Measurements from ENCODE around the gene PTPRB. TPM values are rescaled to one million over a fixed set of nuclear protein-coding genes. Genes with fewer than 3 reads are reported as not detected.

The PTPRB gene
- total and polyA plus RNA-seq, 7 experiments from 2014 or later = 0.16 to 0.24 TPM; not detected in 5

DNA sequence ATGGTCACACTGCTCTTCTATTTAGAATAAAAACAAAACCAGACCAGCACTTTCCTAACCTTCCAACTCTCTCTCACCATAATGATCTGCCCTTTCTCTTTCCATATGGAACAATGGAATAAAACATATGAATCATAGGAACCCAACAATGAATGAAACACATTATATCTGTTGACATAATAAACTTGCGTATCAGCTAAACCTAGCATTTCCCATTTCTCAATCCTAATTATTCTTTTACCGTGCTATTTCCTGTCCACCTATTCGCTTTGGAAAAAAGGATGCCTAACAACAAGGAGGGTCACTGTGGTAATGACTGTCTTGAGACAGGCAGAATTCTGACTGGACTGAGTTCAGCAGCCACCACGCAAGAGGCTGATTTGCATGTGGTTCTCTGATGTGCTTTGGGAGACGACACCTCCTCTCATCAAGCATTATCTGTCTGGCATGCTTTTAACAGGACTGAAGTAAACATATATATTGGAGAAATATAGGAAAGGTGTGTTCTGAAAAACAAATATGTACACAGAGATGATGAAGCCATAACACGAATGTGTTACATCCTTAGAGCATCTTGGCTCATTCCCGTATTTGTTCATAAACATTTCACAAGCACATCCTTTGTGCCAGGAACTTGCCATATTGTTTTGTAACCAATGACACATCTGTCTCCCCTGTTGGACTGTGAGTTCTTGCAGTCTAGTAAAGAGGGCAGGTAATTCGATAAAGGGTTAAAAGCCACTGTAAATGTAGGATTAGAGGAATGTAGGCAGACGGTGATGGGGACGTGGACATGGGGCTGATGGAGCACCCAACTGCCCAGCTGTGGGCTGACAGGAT is 87.7 kb downstream of the PTPRB start:
- no peaks in the 10 kb centered on the region for H3K4me1 ChIP-seq (ENCODE audit: control insufficient read depth in 2 of 2, insufficient read depth in 2 of 2, low read length in 2 of 2)
- Mint-ChIP-seq H3K27me3 (peaks cover 2 to 36% (median 22%) of the 10 kb centered on the region in 5 donors), H3K27ac (no peak overlapping the region), H3K36me3 (no peaks in the 10 kb centered on the region), H3K4me1 (no peaks in the 10 kb centered on the region), H3K4me3 (no peak overlapping the region), H3K9me3 (peaks cover 0 to 1% (median 0%) of the 10 kb centered on the region in 11 donors)
- no peak overlapping the region for H3K27ac ChIP-seq (ENCODE audit: low read depth, low read length)
- H3K36me3 ChIP-seq (ENCODE audit: control insufficient read depth in 2 of 3, insufficient read depth in 3 of 3, low read length in 3 of 3) = no peaks in the 10 kb centered on the region
- no peak for ATAC-seq
- H3K4me3 ChIP-seq (ENCODE audit: low read length) = no peak overlapping the region
- DNase-seq = no peak
- H3K27me3 ChIP-seq (ENCODE audit: control insufficient read depth in 2 of 2, insufficient read depth in 2 of 2, low read length in 2 of 2) = no peaks in the 10 kb centered on the region
- intact Hi-C loops (cut with micrococcal nuclease) = no loop called here
- H3K9me3 ChIP-seq (ENCODE audit: control insufficient read depth in 2 of 3, low read length in 3 of 3) = no peaks in the 10 kb centered on the region
- CTCF ChIA-PET = no interaction called here
- POLR2A ChIA-PET = no interaction called here

DNA sequence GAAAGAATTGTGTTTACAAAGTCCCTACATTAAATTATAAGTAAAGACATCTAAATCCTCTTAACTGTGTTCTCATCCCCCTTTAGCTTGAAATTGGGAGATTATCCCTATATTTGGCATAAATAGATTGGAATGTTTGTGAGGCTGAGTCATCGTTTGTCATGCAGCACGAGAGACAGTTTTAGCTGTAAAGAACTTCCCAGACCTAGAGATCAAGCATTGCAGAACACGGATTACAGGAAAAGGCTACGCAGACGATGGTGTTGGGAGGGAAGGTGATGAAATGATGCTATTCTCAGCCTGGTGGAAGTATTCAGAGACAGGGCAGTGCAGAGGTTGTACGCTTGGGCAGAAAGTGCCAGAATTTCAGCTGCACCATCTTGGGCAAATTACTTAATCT is 93.8 kb downstream of the PTPRB start:
- no peak for ATAC-seq
- H3K27ac Mint-ChIP-seq = no peak overlapping the region
- no peaks in the 10 kb centered on the region for H3K4me1 Mint-ChIP-seq
- H3K27me3 Mint-ChIP-seq = peaks cover 2 to 23% (median 11%) of the 10 kb centered on the region in 5 donors
- no peak overlapping the region for H3K4me3 Mint-ChIP-seq
- Histone ChIP-seq H3K4me3 (ENCODE audit: low read length) (no peak overlapping the region), H3K4me1 (ENCODE audit: control insufficient read depth in 2 of 2, insufficient read depth in 2 of 2, low read length in 2 of 2) (no peaks in the 10 kb centered on the region), H3K9me3 (ENCODE audit: control insufficient read depth in 2 of 3, low read length in 3 of 3) (no peaks in the 10 kb centered on the region), H3K36me3 (ENCODE audit: control insufficient read depth in 2 of 3, insufficient read depth in 3 of 3, low read length in 3 of 3) (no peaks in the 10 kb centered on the region), H3K27ac (ENCODE audit: low read depth, low read length) (no peak overlapping the region), H3K27me3 (ENCODE audit: control insufficient read depth in 2 of 2, insufficient read depth in 2 of 2, low read length in 2 of 2) (no peaks in the 10 kb centered on the region)
- no peaks in the 10 kb centered on the region for H3K36me3 Mint-ChIP-seq
- intact Hi-C loops (cut with micrococcal nuclease) = no loop called here
- no peak for DNase-seq
- POLR2A ChIA-PET = no interaction called here
- CTCF ChIA-PET = no interaction called here
- H3K9me3 Mint-ChIP-seq = no peaks in the 10 kb centered on the region

DNA sequence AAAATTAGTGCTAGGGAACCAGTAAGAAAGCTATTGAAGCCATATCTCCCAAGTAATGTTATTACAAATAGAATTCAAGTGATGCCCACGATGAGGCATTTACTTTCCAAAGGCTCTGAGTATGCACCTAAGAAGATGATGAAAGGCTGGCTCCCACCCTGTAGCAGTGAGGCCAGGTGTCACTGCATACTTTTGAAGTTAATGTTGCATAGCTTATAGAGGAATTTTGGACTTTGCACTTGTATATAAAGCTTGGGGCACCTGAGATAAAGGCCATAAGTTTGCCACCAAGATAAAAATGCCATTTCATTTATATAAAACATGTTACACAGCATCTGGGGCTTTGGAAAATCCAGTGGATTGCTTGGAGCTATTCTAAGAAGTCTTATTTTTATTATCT is 96.2 kb downstream of the PTPRB start:
- Histone ChIP-seq H3K4me3 (ENCODE audit: low read length) (no peak overlapping the region), H3K27me3 (ENCODE audit: control insufficient read depth in 2 of 2, insufficient read depth in 2 of 2, low read length in 2 of 2) (no peaks in the 10 kb centered on the region), H3K4me1 (ENCODE audit: control insufficient read depth in 2 of 2, insufficient read depth in 2 of 2, low read length in 2 of 2) (no peaks in the 10 kb centered on the region), H3K36me3 (ENCODE audit: control insufficient read depth in 2 of 3, insufficient read depth in 3 of 3, low read length in 3 of 3) (no peaks in the 10 kb centered on the region), H3K27ac (ENCODE audit: low read depth, low read length) (no peak overlapping the region), H3K9me3 (ENCODE audit: control insufficient read depth in 2 of 3, low read length in 3 of 3) (no peaks in the 10 kb centered on the region)
- Mint-ChIP-seq H3K4me3 (no peak overlapping the region), H3K9me3 (peaks cover 0 to 5% (median 0%) of the 10 kb centered on the region in 11 donors), H3K4me1 (peaks cover 0 to 2% (median 0%) of the 10 kb centered on the region in 7 donors), H3K27me3 (peaks cover 2 to 15% (median 11%) of the 10 kb centered on the region in 5 donors), H3K36me3 (no peaks in the 10 kb centered on the region), H3K27ac (no peak overlapping the region)
- DNase-seq (no peak), ATAC-seq (no peak)
- POLR2A ChIA-PET = no interaction called here
- intact Hi-C loops (cut with micrococcal nuclease) = no loop called here
- CTCF ChIA-PET = no interaction called here

DNA sequence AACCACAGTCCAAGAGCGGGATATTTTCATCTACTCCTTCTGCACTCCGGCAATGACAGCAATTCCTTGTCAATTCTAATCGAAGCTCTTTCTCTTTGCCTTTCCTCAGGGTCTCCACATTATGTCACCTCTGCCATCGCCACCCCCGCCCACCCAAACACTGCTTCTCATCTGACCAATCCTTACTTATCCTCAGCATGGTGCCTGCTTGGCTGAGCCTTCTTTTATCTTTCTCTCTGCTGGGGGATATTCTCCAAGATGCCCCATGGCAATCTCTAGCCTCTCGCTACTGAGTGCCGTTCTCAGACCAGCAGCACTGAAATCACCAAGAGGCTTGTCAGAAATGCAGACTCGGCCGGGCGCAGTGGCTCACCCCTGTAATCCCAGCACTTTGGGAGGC is 100.6 kb downstream of the PTPRB start:
- intact Hi-C loops (cut with micrococcal nuclease) = no loop called here
- ATAC-seq (no peak), DNase-seq (no peak)
- H3K4me1 Mint-ChIP-seq = peaks cover 0 to 2% (median 0%) of the 10 kb centered on the region in 7 donors
- H3K4me3 Mint-ChIP-seq = no peak overlapping the region
- Histone ChIP-seq H3K27ac (ENCODE audit: low read depth, low read length) (no peak overlapping the region), H3K4me3 (ENCODE audit: low read length) (no peak overlapping the region), H3K4me1 (ENCODE audit: control insufficient read depth in 2 of 2, insufficient read depth in 2 of 2, low read length in 2 of 2) (no peaks in the 10 kb centered on the region), H3K9me3 (ENCODE audit: control insufficient read depth in 2 of 3, low read length in 3 of 3) (no peaks in the 10 kb centered on the region), H3K27me3 (ENCODE audit: control insufficient read depth in 2 of 2, insufficient read depth in 2 of 2, low read length in 2 of 2) (no peaks in the 10 kb centered on the region), H3K36me3 (ENCODE audit: control insufficient read depth in 2 of 3, insufficient read depth in 3 of 3, low read length in 3 of 3) (no peaks in the 10 kb centered on the region)
- no peak overlapping the region for H3K27ac Mint-ChIP-seq
- ChIA-PET CTCF (no interaction called here), POLR2A (no interaction called here)
- no peaks in the 10 kb centered on the region for H3K36me3 Mint-ChIP-seq
- H3K27me3 Mint-ChIP-seq = peaks cover 0 to 6% (median 5%) of the 10 kb centered on the region in 5 donors
- peaks cover 0 to 5% (median 0%) of the 10 kb centered on the region in 11 donors for H3K9me3 Mint-ChIP-seq

DNA sequence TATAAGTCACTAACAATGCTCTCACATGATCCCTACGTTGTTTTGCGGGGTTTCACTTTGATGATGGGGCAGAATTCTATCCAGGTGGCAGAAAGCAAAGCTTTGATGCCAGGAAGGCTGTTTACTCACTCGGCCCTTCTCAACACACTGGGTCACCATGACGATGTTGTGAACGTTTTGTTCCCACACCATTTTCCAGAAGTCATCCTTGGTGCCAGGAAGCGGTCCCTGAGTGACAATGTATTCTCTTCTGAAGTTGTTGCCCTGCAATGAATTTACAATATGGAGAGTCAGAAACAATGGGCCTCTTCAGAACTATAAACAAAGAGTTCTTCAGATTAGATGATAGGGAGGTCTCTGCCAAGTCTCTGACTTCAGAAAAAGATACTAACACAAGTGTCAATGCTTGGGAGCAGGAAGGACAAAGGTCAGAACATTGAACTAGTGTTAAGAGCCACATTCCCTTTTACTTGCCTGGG is 101.3 kb downstream of the PTPRB start:
- no peak for ATAC-seq
- no peak overlapping the region for H3K27ac Mint-ChIP-seq
- CTCF ChIA-PET = no interaction called here

DNA sequence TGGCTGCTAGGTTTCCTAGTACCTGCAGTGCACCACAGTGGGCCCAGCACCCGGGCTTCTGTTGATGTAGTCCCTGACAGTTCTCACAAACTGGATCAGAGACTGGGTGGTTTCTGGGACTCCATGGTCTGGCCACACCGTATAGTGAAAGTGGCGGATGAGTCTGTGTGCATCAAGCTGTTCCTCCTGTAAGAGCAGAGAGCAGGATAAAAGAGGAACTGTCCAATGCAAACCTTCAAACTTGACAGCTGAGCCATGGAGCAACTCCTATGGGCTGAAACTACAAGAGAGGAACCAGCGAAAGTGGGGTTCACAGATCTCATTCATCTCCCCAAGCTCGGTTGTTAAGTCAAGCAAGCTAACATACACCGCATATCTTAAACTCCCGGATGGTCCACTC is 102.8 kb downstream of the PTPRB start:
- Histone ChIP-seq H3K27ac (ENCODE audit: low read depth, low read length) (no peak overlapping the region), H3K36me3 (ENCODE audit: control insufficient read depth in 2 of 3, insufficient read depth in 3 of 3, low read length in 3 of 3) (no peaks in the 10 kb centered on the region), H3K4me1 (ENCODE audit: control insufficient read depth in 2 of 2, insufficient read depth in 2 of 2, low read length in 2 of 2) (no peaks in the 10 kb centered on the region), H3K4me3 (ENCODE audit: low read length) (no peak overlapping the region), H3K27me3 (ENCODE audit: control insufficient read depth in 2 of 2, insufficient read depth in 2 of 2, low read length in 2 of 2) (no peaks in the 10 kb centered on the region), H3K9me3 (ENCODE audit: control insufficient read depth in 2 of 3, low read length in 3 of 3) (no peaks in the 10 kb centered on the region)
- Mint-ChIP-seq H3K4me3 (no peak overlapping the region), H3K9me3 (peaks cover 0 to 5% (median 0%) of the 10 kb centered on the region in 11 donors), H3K27me3 (peaks cover 0 to 6% (median 5%) of the 10 kb centered on the region in 5 donors), H3K36me3 (no peaks in the 10 kb centered on the region), H3K4me1 (peaks cover 0 to 4% (median 0%) of the 10 kb centered on the region in 7 donors), H3K27ac (no peak overlapping the region)
- no peak for ATAC-seq
- intact Hi-C loops (cut with micrococcal nuclease) = no loop called here
- no peak for DNase-seq
- ChIA-PET CTCF (no interaction called here), POLR2A (no interaction called here)

More for the DNA sequence above, 101.3 kb downstream of the PTPRB start:
- H3K36me3 Mint-ChIP-seq = no peaks in the 10 kb centered on the region
- H3K9me3 Mint-ChIP-seq = peaks cover 0 to 5% (median 0%) of the 10 kb centered on the region in 11 donors
- intact Hi-C loops (cut with micrococcal nuclease) = no loop called here
- no peaks in the 10 kb centered on the region for H3K36me3 ChIP-seq (ENCODE audit: control insufficient read depth in 2 of 3, insufficient read depth in 3 of 3, low read length in 3 of 3)
- H3K27ac ChIP-seq (ENCODE audit: low read depth, low read length) = no peak overlapping the region
- peaks cover 0 to 2% (median 0%) of the 10 kb centered on the region in 7 donors for H3K4me1 Mint-ChIP-seq
- no peak for DNase-seq
- H3K27me3 Mint-ChIP-seq = peaks cover 0 to 6% (median 5%) of the 10 kb centered on the region in 5 donors
- H3K4me3 ChIP-seq (ENCODE audit: low read length) = no peak overlapping the region
- H3K9me3 ChIP-seq (ENCODE audit: control insufficient read depth in 2 of 3, low read length in 3 of 3) = no peaks in the 10 kb centered on the region
- no peaks in the 10 kb centered on the region for H3K27me3 ChIP-seq (ENCODE audit: control insufficient read depth in 2 of 2, insufficient read depth in 2 of 2, low read length in 2 of 2)
- H3K4me3 Mint-ChIP-seq = no peak overlapping the region
- POLR2A ChIA-PET = no interaction called here
- no peaks in the 10 kb centered on the region for H3K4me1 ChIP-seq (ENCODE audit: control insufficient read depth in 2 of 2, insufficient read depth in 2 of 2, low read length in 2 of 2)

DNA sequence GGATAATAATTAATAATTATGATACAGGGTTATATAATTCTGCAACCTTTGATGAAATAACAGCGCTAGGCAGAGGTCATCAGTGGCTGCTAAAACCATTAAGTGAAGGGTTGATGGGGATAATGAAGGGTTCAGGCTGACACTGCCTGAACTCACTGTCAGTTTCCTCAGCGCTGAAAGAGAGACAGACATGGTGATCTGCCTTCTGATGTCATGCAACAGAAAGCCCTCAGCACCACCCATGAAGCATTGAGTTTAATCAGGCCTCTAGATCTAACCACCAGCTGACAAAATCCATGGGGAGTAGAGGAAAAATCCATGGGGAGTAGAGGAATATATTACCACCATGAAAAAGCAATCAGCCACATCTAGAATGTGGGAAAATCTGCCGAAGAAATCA is 107.6 kb downstream of the PTPRB start:
- intact Hi-C loops (cut with micrococcal nuclease) = no loop called here
- no peak for ATAC-seq
- Histone ChIP-seq H3K9me3 (ENCODE audit: control insufficient read depth in 2 of 3, low read length in 3 of 3) (no peaks in the 10 kb centered on the region), H3K36me3 (ENCODE audit: control insufficient read depth in 2 of 3, insufficient read depth in 3 of 3, low read length in 3 of 3) (no peaks in the 10 kb centered on the region), H3K27me3 (ENCODE audit: control insufficient read depth in 2 of 2, insufficient read depth in 2 of 2, low read length in 2 of 2) (no peaks in the 10 kb centered on the region), H3K4me1 (ENCODE audit: control insufficient read depth in 2 of 2, insufficient read depth in 2 of 2, low read length in 2 of 2) (no peaks in the 10 kb centered on the region), H3K27ac (ENCODE audit: low read depth, low read length) (no peak overlapping the region), H3K4me3 (ENCODE audit: low read length) (no peak overlapping the region)
- ChIA-PET CTCF (no interaction called here), POLR2A (no interaction called here)
- Mint-ChIP-seq H3K27ac (no peak overlapping the region), H3K9me3 (no peaks in the 10 kb centered on the region), H3K4me3 (no peak overlapping the region), H3K4me1 (peaks cover 0 to 2% (median 0%) of the 10 kb centered on the region in 7 donors), H3K27me3 (peaks cover 0 to 13% (median 4%) of the 10 kb centered on the region in 5 donors), H3K36me3 (no peaks in the 10 kb centered on the region)
- no peak for DNase-seq
